Body of pancreas (tissue), 4 donors: Measurements from ENCODE around the gene D2HGDH.

Experiments used
- POLR2A ChIP-seq, 3 donors: fragments of 450-650 bp; IDR thresholded peaks; one replicate each; pipeline ENCODE4 v1.6.1; 2016; ENCODE audit warnings: antibody characterized with exemption in 3 of 3, mild to moderate bottlenecking in 2 of 3
- TF ChIP-seq, protein P1 (sequence below), 7 experiments: fragments of 450-650 bp in 4 of 7; fragments of 200-600 bp in 3 of 7; sonication (generic) in 3 of 7; IDR thresholded peaks; one replicate each; pipeline ENCODE4 v1.5.1; 2016 to 2019; ENCODE audit warnings: antibody characterized with exemption in 7 of 7

DNA sequence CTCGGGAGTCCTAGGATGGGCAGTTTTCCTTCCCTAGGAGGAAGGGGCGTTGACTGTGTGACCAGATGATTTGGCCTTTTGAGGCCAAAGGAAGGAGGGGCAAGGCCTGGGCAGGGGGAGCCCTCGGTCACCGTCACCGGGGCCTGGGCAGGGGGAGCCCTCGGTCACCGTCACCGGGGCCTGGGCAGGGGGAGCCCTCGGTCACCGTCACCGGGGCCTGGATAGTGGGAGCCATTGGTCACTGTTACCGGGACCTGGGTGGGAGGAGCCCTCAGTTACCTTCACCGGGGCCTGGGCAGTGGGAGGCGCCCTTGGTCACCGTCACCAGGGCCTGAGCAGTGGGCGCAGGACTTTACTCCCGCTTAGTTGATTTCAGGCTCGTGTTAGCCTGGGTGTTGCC is 17.3 kb downstream of the D2HGDH start:
- TF ChIP-seq, protein P1, sequence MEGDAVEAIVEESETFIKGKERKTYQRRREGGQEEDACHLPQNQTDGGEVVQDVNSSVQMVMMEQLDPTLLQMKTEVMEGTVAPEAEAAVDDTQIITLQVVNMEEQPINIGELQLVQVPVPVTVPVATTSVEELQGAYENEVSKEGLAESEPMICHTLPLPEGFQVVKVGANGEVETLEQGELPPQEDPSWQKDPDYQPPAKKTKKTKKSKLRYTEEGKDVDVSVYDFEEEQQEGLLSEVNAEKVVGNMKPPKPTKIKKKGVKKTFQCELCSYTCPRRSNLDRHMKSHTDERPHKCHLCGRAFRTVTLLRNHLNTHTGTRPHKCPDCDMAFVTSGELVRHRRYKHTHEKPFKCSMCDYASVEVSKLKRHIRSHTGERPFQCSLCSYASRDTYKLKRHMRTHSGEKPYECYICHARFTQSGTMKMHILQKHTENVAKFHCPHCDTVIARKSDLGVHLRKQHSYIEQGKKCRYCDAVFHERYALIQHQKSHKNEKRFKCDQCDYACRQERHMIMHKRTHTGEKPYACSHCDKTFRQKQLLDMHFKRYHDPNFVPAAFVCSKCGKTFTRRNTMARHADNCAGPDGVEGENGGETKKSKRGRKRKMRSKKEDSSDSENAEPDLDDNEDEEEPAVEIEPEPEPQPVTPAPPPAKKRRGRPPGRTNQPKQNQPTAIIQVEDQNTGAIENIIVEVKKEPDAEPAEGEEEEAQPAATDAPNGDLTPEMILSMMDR (IDR thresholded peaks at IDR 0.05), result no peak
- TF ChIP-seq POLR2A (IDR thresholded peaks at IDR 0.05), result no peak
